A549 (cell line): Measurements from ENCODE around the gene UTF1. TPM values are rescaled to one million over a fixed set of nuclear protein-coding genes. Genes with fewer than 3 reads are reported as not detected.

Experiments used
- ATAC-seq, 2 experiments: fragments of 200-7000 bp in 1 of 2; fragments of >200 bp in 1 of 2; cut with Nextera tagmentation in 1 of 2; cut with Tn5 transposase in 1 of 2; 3 replicates each; pipeline versions ENCODE4 v1.8.0 to v1.9.1; 2018 to 2020; ENCODE audit warnings: mild to moderate bottlenecking in 1 of 2, moderate library complexity in 1 of 2
- CTCF ChIA-PET: fragments of 300-600 bp; sonication (Branson Sonifier 250); formaldehyde crosslinking; extraction: SDS; loops from one replicate; lab custom pipeline; 2021; ENCODE audit warnings: antibody characterized with exemption, inconsistent platforms; lab: Yijun Ruan, JAX
- POLR2A ChIA-PET: fragments of 350-600 bp; formaldehyde crosslinking; extraction: SDS; loops from one replicate; lab custom pipeline; 2021; ENCODE audit warnings: antibody characterized with exemption, inconsistent platforms; lab: Yijun Ruan, JAX
- DNase-seq, 2 experiments: peaks; one replicate each; pipeline versions ENCODE4 v3.0.0 to v3.0.0-alpha.2; 2011 to 2016; ENCODE audit warnings: low read depth in 1 of 2, low spot score in 1 of 2
- FAIRE-seq: peaks from 2 replicates; lab custom pipeline; 2011; peaks lifted over from hg19 to GRCh38; lab: Jason Lieb, UNC
- H3K27ac ChIP-seq, 2 experiments: fragments of >200 bp; sonication (Bioruptor Twin); formaldehyde crosslinking; 3 replicates each; pipeline ENCODE4 v1.5.1; 2016 to 2017
- H3K4me1 ChIP-seq: fragments of >200 bp; sonication (Bioruptor Twin); formaldehyde crosslinking; 3 replicates; pipeline ENCODE4 v1.6.1; 2016
- H3K4me2 ChIP-seq: fragments of >200 bp; sonication (Bioruptor Twin); formaldehyde crosslinking; 3 replicates; pipeline ENCODE4 v1.6.1; 2016
- H3K4me3 ChIP-seq: fragments of >200 bp; sonication (Bioruptor Twin); formaldehyde crosslinking; 3 replicates; pipeline ENCODE4 v1.5.1; 2016
- H3K9me3 ChIP-seq: fragments of >200 bp; sonication (Bioruptor Twin); formaldehyde crosslinking; 3 replicates; pipeline ENCODE4 v1.6.1; 2016
- CHD2 ChIP-seq: fragments of 150-350 bp; IDR thresholded peaks from 2 replicates; pipeline ENCODE4 v1.6.1; 2014; ENCODE audit warnings: low read length; ENCODE audit not compliant: partially characterized antibody
- CHD4 ChIP-seq: fragments of 200-600 bp; sonication (generic); IDR thresholded peaks from 2 replicates; pipeline ENCODE4 v1.6.1; 2016; ENCODE audit warnings: antibody characterized with exemption, mild to moderate bottlenecking, borderline replicate concordance
- E2F6 ChIP-seq: IDR thresholded peaks from 2 replicates; pipeline ENCODE4 v1.6.1; 2012; ENCODE audit warnings: low read depth, borderline replicate concordance
- EHMT2 ChIP-seq: fragments of 200-600 bp; sonication (generic); IDR thresholded peaks from 2 replicates; pipeline ENCODE4 v1.6.1; 2016; ENCODE audit warnings: antibody characterized with exemption, low read depth, mild to moderate bottlenecking, moderate library complexity
- ESRRA ChIP-seq: fragments of 150-350 bp; IDR thresholded peaks from 2 replicates; pipeline ENCODE4 v1.6.1; 2014; ENCODE audit warnings: mild to moderate bottlenecking, low read length, borderline replicate concordance
- HEYL ChIP-seq: fragments of 250-450 bp; sonication (Bioruptor Pico); IDR thresholded peaks from 2 replicates; pipeline ENCODE4 v1.8.0; 2021; ENCODE audit warnings: mild to moderate bottlenecking, moderate library complexity
- HMGXB4 ChIP-seq: fragments of 250-450 bp; sonication (Bioruptor Pico); IDR thresholded peaks from 2 replicates; pipeline ENCODE4 v1.5.0; 2021; ENCODE audit warnings: mild to moderate bottlenecking, moderate library complexity, borderline replicate concordance
- HOXB5 ChIP-seq: fragments of 250-450 bp; sonication (Bioruptor Pico); IDR thresholded peaks from 2 replicates; pipeline ENCODE4 v1.5.0; 2020; ENCODE audit warnings: mild to moderate bottlenecking, moderate library complexity
- JUNB ChIP-seq: fragments of >200 bp; sonication (Bioruptor Twin); formaldehyde crosslinking; IDR thresholded peaks from 2 replicates; pipeline ENCODE4 v1.6.1; 2016
- NFE2L2 ChIP-seq: fragments of 150-350 bp; conservative IDR thresholded peaks from 2 replicates; pipeline ENCODE4 v1.6.1; 2014; ENCODE audit warnings: low read length
- NR3C1 ChIP-seq: fragments of >200 bp; sonication (Bioruptor Twin); formaldehyde crosslinking; IDR thresholded peaks from 3 replicates; pipeline ENCODE4 v1.6.1; 2017
- PBX3 ChIP-seq: IDR thresholded peaks from 2 replicates; pipeline ENCODE4 v1.6.1; 2012
- RCOR1 ChIP-seq: fragments of 150-350 bp; IDR thresholded peaks from 2 replicates; pipeline ENCODE4 v1.6.1; 2014; ENCODE audit warnings: antibody characterized with exemption, low read length, low read depth
- RFX5 ChIP-seq: fragments of 450-650 bp; IDR thresholded peaks from 2 replicates; pipeline ENCODE4 v1.7.1; 2014; ENCODE audit warnings: antibody characterized with exemption, mild to moderate bottlenecking, moderate library complexity
- SMC3 ChIP-seq: fragments of >200 bp; sonication (Bioruptor Twin); formaldehyde crosslinking; IDR thresholded peaks from 3 replicates; pipeline ENCODE4 v1.6.1; 2018; ENCODE audit warnings: inconsistent platforms
- TFCP2L1 ChIP-seq: fragments of 250-450 bp; sonication (Bioruptor Pico); IDR thresholded peaks from 2 replicates; pipeline ENCODE4 v1.5.0; 2021; ENCODE audit warnings: mild to moderate bottlenecking
- ZNF302 ChIP-seq: fragments of 250-450 bp; sonication (Bioruptor Pico); IDR thresholded peaks from 2 replicates; pipeline ENCODE4 v1.9.0; 2021; ENCODE audit warnings: inconsistent platforms, mild to moderate bottlenecking, moderate library complexity
- ZSCAN20 ChIP-seq: fragments of 250-450 bp; sonication (Bioruptor Pico); IDR thresholded peaks from 2 replicates; pipeline ENCODE4 v1.8.0; 2022; ENCODE audit warnings: mild to moderate bottlenecking, moderate library complexity
- WGBS: methylation state at CpG from one replicate; pipeline ENCODE4 v1.1.6; 2017; ENCODE audit errors: missing lambda C conversion rate; 5-methylcytosine and 5-hydroxymethylcytosine counted together
- polyA plus RNA-seq, 4 experiments: library from polyadenylated mRNA; depleted of rRNA in 3 of 4; stranded (reverse); fragments of >200 nt; fragmentation: RNase III in 1 of 4; extraction: RNeasy Plus Mini Kit Qiagen cat#74134 plus additional on column Dnase treatment in 1 of 4; gene quantifications; 2 replicates in 3 of 4; 3 replicates in 1 of 4; pipeline ENCODE4 v1.2.3, GENCODE V29; 2011 to 2017
- TF ChIP-seq, protein P1 (sequence below): fragments of >200 bp; sonication (Bioruptor Twin); formaldehyde crosslinking; IDR thresholded peaks from 3 replicates; pipeline ENCODE4 v1.6.1; 2016
- TF ChIP-seq, protein P2 (sequence below): fragments of >200 bp; sonication (Bioruptor Twin); formaldehyde crosslinking; IDR thresholded peaks from 2 replicates; pipeline ENCODE4 v1.6.1; 2016

UTF1 gene
- polyA plus RNA-seq, 2 of the 4 experiments (the other 2 are of a cell fraction): not detected

DNA sequence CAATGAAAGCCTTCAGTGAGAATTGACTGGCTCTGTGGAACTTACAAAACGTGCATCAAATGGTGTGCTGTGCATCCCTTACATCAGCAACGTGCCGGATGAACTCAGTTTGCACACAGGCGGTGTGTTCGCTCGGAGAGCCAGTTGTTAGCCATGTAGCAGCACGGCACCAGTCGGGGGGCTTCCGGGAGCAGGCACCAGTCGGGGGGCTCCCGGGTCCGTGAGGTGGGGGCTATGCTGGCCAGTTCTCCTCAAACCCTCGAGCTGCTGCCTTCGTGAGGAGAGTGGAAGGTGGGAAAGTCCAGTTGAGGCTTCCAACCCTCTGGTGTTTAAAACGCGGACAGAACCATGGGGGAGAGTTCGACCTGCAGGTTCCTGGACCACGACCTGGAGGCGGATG lies 34.9 kb upstream of the UTF1 start (continued):
- TF ChIP-seq, protein P1, sequence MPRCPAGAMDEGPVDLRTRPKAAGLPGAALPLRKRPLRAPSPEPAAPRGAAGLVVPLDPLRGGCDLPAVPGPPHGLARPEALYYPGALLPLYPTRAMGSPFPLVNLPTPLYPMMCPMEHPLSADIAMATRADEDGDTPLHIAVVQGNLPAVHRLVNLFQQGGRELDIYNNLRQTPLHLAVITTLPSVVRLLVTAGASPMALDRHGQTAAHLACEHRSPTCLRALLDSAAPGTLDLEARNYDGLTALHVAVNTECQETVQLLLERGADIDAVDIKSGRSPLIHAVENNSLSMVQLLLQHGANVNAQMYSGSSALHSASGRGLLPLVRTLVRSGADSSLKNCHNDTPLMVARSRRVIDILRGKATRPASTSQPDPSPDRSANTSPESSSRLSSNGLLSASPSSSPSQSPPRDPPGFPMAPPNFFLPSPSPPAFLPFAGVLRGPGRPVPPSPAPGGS: no peak
- TF ChIP-seq ZNF302 (CRISPR knock-in tag) (no peak), CHD2 (no peak), NR3C1 (no peak)

DNA sequence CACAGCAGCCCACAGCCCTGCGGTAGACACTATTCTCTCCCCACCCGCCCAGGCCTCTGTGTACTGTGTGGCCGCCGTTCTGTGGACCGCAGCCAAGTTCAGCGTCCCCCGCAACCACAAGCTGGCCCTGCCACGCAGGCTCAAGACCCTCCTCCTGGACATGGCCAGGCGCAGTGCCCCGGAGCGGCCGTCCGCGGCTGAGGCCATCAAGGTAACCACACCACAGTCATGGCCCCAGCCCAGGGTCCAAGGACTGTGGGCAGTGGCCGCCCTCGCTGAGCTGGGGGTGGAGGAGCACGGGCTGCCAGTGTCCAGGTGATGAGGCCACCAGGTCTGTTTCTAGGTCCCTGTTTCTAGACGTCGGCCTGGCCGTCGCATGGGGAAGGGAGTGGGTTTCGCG lies 34.4 kb upstream of the UTF1 start:
- no peak overlapping the region for H3K4me3 ChIP-seq
- DNase-seq: no peak
- ChIA-PET POLR2A (no interaction called here), CTCF (interaction anchor here (0.7 kb wide), 1 partner anchor 19 kb away, joined by 3 read pairs; no protein-coding TSS in a partner anchor)
- peaks cover 12% of the 10 kb centered on the region; the same call in 2 of the 3 replicates for H3K9me3 ChIP-seq
- ATAC-seq: no peak
- 88% methylated on average over 6 of the region's 23 CpGs for WGBS
- no peak overlapping the region for H3K27ac ChIP-seq
- TF ChIP-seq HEYL (CRISPR knock-in tag) (no peak), SMC3 (no peak), CHD2 (no peak), HMGXB4 (CRISPR knock-in tag) (no peak), PBX3 (no peak), NFE2L2 (no peak), ESRRA (no peak), JUNB (no peak), HOXB5 (CRISPR knock-in tag) (no peak), RFX5 (no peak), ZSCAN20 (CRISPR knock-in tag) (no peak), EHMT2 (no peak), ZNF302 (CRISPR knock-in tag) (no peak), RCOR1 (no peak), E2F6 (no peak), CHD4 (no peak), TFCP2L1 (no peak)
- TF ChIP-seq, protein P2, sequence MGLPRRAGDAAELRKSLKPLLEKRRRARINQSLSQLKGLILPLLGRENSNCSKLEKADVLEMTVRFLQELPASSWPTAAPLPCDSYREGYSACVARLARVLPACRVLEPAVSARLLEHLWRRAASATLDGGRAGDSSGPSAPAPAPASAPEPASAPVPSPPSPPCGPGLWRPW: no peak
- H3K4me2 ChIP-seq: no peak overlapping the region
- FAIRE-seq: no peak
- H3K4me1 ChIP-seq: no peaks in the 10 kb centered on the region
